SJSA1 (cell line): Measurements from ENCODE around the gene TGM5. TPM values are rescaled to one million over a fixed set of nuclear protein-coding genes. Genes with fewer than 3 reads are reported as not detected.

ENCODE experiments used
- DNase-seq, 2 experiments: peaks; one replicate each; pipeline ENCODE4 v3.0.0-alpha.2; 2015 to 2020; ENCODE audit warnings: low spot score in 2 of 2, low read depth in 1 of 2
- H3K27ac ChIP-seq: fragments of 250-450 bp; sonication (Bioruptor Pico); 2 replicates; pipeline ENCODE4 v1.5.1; 2020; ENCODE audit warnings: mild to moderate bottlenecking, moderate library complexity
- H3K27me3 ChIP-seq: fragments of 250-450 bp; sonication (Bioruptor Pico); replicated peaks from 2 replicates; pipeline ENCODE4 v1.5.1; 2020; ENCODE audit warnings: mild to moderate bottlenecking, moderate library complexity
- H3K36me3 ChIP-seq: fragments of 250-450 bp; sonication (Bioruptor Pico); 2 replicates; pipeline ENCODE4 v1.5.1; 2020; ENCODE audit warnings: mild to moderate bottlenecking
- H3K4me1 ChIP-seq: fragments of 250-450 bp; sonication (Bioruptor Pico); replicated peaks from 2 replicates; pipeline ENCODE4 v1.6.1; 2021; ENCODE audit warnings: mild to moderate bottlenecking
- H3K4me3 ChIP-seq: fragments of 250-450 bp; sonication (Bioruptor Pico); 2 replicates; pipeline ENCODE4 v1.5.1; 2020; ENCODE audit warnings: mild to moderate bottlenecking
- H3K9me3 ChIP-seq: fragments of 250-450 bp; sonication (Bioruptor Pico); replicated peaks from 2 replicates; pipeline ENCODE4 v1.5.1; 2020; ENCODE audit warnings: mild to moderate bottlenecking
- total RNA-seq: library from RNA; depleted of rRNA; stranded (reverse); fragments of >200 nt; shearing (Covaris generic); gene quantifications from 2 replicates; pipeline ENCODE4 v1.2.3, GENCODE V29; 2014; rRNA removed

TGM5 gene
- total RNA-seq, 1 experiment from 2014 or later = 0.24 TPM

DNA sequence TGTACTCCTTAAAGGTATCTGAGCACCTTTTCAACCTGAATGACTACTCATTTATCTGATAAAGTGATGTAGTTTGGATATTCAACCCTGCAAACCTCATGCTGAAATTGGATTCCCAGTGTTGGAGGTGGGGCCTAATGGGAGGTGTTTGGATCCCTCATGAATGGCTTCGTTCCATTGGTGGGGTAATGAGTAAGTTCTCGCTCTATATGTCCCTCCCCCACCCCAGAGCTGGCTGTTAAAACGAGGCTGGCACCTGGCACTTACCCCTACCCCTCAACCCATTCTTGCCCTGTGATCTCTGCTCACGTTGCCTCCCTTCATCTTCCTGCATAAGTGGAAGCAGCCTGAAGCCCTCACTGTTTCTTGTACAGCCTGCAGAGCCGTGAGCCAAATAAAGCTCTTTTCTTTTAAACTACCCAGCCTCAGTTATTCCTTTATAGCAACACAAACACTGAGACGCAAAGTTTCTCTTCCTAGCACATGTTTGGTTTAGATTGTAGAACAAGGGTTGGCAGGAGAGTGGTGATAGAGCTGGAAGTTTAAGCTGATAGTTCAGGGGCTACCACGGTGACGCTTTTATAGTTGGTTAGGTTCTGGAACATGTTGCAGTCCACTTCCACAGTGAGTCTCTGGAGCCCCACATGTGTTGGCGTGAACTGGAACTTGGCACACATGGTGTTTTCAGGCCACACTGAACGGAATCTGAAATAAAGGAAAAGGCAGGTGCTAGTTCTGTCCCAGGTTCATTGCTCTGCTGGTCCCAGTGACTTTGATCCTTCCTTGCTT, 69.8 kb downstream of the TGM5 start:
- no peak overlapping the region for H3K27ac ChIP-seq
- H3K9me3 ChIP-seq = no peaks in the 10 kb centered on the region
- no peaks in the 10 kb centered on the region for H3K4me1 ChIP-seq
- no peak overlapping the region for H3K4me3 ChIP-seq
- no peak for DNase-seq
- no peaks in the 10 kb centered on the region for H3K27me3 ChIP-seq
- peaks cover 33% of the 10 kb centered on the region for H3K36me3 ChIP-seq

DNA sequence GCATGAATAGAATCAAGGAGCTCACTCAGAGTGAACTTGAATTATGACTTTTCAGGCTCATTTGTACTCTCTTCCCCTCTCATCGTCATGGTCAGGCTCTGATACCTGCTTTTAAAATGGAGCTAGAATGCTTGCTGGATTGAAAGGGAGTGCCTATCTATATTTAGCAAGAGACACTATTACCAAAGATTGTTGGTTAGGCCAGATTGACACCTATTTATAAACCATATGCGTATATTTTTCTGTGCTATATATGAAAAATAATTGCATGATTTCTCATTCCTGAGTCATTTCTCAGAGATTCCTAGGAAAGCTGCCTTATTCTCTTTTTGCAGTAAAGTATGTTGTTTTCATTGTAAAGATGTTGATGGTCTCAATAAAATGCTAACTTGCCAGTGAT, 71.9 kb downstream of the TGM5 start:
- H3K9me3 ChIP-seq = no peaks in the 10 kb centered on the region
- no peak for DNase-seq
- H3K4me3 ChIP-seq = no peak overlapping the region
- no peaks in the 10 kb centered on the region for H3K27me3 ChIP-seq
- peaks cover 50% of the 10 kb centered on the region for H3K36me3 ChIP-seq
- no peak overlapping the region for H3K27ac ChIP-seq
- H3K4me1 ChIP-seq = no peaks in the 10 kb centered on the region

DNA sequence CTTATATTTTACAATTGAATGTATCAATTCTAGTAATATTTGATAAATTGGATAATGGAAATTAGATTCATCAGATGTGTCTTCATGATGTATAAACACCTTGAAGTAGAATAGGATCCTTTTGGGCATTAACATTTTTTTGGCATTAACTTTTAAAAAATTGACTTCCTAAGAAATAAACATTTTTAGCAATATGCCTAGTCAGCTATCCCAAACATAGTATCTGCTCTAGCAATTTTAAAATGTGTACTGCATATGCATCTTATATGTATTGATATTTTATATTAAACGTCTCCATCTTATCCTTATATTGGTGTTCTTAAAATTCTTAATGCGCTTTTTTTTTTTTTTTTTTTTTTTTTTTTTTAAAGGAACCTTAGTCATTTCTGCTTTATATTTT, 73.0 kb downstream of the TGM5 start:
- H3K36me3 ChIP-seq = peaks cover 58% of the 10 kb centered on the region
- H3K4me1 ChIP-seq = no peaks in the 10 kb centered on the region
- no peak overlapping the region for H3K27ac ChIP-seq
- no peak overlapping the region for H3K4me3 ChIP-seq
- no peaks in the 10 kb centered on the region for H3K27me3 ChIP-seq
- DNase-seq = no peak
- H3K9me3 ChIP-seq = no peaks in the 10 kb centered on the region

DNA sequence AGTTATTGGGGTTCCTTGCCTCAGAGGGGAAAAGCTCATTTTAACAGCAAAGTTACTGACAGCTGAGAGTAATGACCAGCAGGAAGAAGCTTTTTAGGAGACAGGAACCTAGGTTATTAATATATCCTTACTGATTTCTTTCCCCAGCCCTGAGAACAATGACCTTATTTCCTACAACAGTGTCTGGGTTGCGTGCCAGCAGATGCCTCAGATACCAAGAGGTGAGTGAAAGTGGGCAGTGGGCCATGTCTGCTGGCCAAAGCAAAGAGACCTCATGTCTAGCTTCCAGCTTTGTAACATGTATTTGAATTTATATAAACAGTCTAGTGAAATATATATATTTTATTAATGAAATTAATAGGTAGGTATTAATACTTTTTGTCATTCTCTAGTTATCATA, 76.5 kb downstream of the TGM5 start:
- H3K36me3 ChIP-seq = peaks cover 58% of the 10 kb centered on the region
- H3K27me3 ChIP-seq = no peaks in the 10 kb centered on the region
- no peak overlapping the region for H3K27ac ChIP-seq
- no peak for DNase-seq
- no peak overlapping the region for H3K4me3 ChIP-seq
- H3K4me1 ChIP-seq = 0 out of 2 replicates have a peak, but pooled peaks cover 3% of the 10 kb centered on the region
- no peaks in the 10 kb centered on the region for H3K9me3 ChIP-seq

DNA sequence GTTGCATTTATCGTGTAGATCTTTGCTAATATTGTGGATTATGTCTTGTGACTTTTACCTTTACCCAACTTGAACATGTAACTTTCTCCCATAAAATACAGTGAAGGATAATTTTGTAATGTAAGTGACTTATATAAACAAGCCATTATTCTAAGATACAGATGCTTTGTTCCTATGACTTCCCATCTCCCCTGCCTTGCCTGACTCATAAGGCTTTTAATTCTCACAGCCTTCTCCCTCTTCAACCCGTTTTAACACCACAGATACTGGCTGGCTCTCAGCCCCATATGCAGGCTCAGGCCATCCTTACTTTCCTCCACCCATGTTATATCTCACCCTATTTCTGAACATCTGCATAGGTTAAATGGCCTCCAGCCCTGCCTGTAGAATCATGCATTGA, 77.4 kb downstream of the TGM5 start:
- H3K36me3 ChIP-seq = peaks cover 53% of the 10 kb centered on the region
- H3K4me3 ChIP-seq = no peak overlapping the region
- H3K4me1 ChIP-seq = 0 out of 2 replicates have a peak, but pooled peaks cover 3% of the 10 kb centered on the region
- no peaks in the 10 kb centered on the region for H3K27me3 ChIP-seq
- DNase-seq = no peak
- H3K27ac ChIP-seq = no peak overlapping the region
- H3K9me3 ChIP-seq = no peaks in the 10 kb centered on the region

DNA sequence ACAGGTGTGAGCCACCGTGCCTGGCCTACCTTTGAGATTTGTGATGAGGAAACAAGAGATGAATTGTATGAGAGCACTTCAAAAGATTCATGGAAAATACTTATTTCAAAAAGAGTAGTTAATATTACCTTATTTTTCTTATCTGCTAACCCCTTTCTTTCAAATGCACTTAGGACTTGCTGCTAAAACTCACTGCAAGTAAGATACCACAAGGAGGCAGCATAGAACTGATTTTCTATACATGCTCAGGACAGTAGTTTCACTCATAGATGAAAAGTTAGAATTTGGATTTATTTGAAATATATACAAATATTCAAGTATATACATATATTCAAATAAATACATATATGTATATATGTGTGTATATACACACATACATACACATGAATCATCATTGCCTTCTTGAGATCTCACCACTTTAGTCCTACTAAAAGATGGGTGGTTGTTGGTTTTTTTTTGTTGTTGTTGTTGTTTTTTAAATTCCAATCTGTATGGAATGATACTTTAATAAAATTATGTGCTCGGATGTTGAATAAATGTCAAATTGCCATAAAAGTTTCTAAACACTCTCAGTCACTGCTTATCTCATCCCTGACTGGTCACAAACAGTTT, 79.1 kb downstream of the TGM5 start:
- Histone ChIP-seq H3K9me3 (no peaks in the 10 kb centered on the region), H3K4me3 (no peak overlapping the region), H3K27me3 (no peaks in the 10 kb centered on the region), H3K36me3 (peaks cover 42% of the 10 kb centered on the region), H3K27ac (no peak overlapping the region), H3K4me1 (0 out of 2 replicates have a peak, but pooled peaks cover 3% of the 10 kb centered on the region)
- DNase-seq = peak in 1 of 2 experiments; percentile 29

DNA sequence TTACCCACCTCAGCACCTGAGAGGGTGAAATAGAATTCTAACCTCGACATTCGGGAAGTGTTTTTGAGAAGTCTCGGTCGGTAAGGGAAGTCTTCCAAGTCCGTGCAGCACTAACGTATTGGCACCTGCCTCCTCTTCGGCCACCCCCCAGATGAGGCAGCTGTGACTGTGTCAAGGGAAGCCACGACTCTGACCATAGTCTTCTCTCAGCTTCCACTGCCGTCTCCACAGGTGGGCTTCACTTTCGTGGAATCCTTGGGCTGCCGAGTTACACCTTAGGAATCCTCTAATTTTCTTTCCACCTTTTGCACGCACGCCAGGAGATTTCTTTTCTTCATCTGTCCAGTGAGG, 80.8 kb downstream of the TGM5 start:
- H3K27me3 ChIP-seq = no peaks in the 10 kb centered on the region
- no peak overlapping the region for H3K27ac ChIP-seq
- peak overlapping the region; percentile 59 for H3K4me3 ChIP-seq
- peaks cover 27% of the 10 kb centered on the region for H3K36me3 ChIP-seq
- no peaks in the 10 kb centered on the region for H3K9me3 ChIP-seq
- 0 out of 2 replicates have a peak, but pooled peaks cover 3% of the 10 kb centered on the region for H3K4me1 ChIP-seq
- no peak for DNase-seq

DNA sequence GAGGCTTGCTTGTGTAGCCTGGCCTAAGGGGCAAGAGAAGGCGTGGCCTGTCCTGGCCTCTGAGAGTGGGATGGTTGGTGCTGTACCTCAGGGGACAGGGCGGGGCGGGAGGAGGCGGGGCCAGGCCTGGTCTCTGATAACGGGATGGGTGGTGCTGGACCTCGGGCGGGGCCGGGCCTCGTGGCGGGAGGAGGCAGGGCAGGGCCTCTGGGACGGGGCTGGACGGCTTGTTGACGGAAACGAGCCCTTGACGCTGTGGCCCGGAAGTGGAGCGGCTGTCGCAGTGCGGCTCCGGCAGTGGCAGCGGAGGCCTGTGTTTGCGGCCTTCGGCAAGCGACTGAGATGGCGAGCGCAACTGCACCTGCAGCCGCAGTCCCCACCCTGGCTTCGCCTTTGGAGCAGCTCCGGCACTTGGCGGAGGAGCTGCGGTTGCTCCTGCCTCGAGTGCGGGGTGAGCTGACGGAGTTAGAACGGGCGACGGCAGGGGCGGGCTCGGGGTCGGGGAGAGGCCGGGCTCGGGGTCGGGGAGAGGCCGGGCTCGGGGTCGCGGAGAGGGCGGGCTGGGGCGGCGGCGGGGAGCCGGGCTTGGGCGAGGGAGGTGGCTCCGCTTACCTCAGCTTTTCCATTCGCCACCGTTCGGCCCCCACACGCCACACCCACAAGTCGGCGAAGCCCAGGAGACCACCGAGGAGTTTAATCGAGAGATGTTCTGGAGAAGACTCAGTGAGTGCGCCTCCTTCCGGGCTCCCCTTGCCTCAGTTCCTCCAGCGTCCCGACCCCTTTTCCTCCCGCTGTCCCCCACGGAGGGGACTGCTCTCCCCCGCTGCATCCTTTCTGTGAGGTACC, 81.3 kb downstream of the TGM5 start, which contains the start of gene CCNDBP1:
CCNDBP1 (plus strand) TSS at position 247 of the 846 bp plus-strand sequence; CDS start at position 343, 96 bp downstream.
- 0 out of 2 replicates have a peak, but pooled peaks cover 3% of the 10 kb centered on the region for H3K4me1 ChIP-seq
- H3K27me3 ChIP-seq = no peaks in the 10 kb centered on the region
- H3K27ac ChIP-seq = peak within 1 kb of the TSS; percentile 46
- no peaks in the 10 kb centered on the region for H3K9me3 ChIP-seq
- peaks cover 21% of the 10 kb centered on the region for H3K36me3 ChIP-seq
- peak; percentile 81 to 98 for DNase-seq
- peak within 1 kb of the TSS; percentile 59 for H3K4me3 ChIP-seq

DNA sequence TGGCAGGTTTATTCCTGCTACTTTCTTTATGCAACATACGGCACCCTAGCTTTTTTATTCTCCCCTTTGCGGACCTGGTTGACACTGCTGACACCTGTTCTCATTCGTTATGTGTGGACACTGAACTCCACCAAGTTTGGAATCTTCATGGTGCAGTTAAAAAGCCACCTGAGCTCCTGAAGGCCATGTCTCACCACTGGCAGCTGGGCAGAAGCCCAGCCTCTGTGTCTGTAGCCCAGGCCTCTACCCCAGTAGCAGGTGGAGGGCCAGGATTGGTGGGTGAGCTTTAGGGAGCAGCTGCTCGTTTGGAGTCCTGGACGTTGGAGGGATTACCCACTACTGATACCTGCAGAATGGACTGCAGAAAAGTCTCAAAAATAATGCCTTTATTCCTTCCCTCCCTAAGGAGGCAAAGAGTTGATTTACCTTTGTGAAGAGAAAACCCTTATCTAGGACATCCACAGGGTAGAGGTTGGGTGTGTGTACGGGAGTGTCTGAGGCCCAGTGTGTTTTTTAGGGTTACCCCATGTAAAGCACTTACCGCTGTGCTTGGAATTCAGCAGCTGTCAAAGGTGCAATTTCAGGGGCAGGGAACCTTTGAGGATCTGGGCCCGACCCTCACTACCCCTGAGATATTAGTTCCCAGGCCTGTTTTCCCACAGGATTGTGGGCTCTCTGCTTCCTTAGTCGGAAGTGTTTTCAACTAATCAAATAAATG, 82.2 kb downstream of the TGM5 start:
- Histone ChIP-seq H3K27ac (no peak overlapping the region), H3K9me3 (no peaks in the 10 kb centered on the region), H3K36me3 (peaks cover 15% of the 10 kb centered on the region), H3K4me3 (peak overlapping the region; percentile 59), H3K27me3 (no peaks in the 10 kb centered on the region), H3K4me1 (0 out of 2 replicates have a peak, but pooled peaks cover 3% of the 10 kb centered on the region)
- no peak for DNase-seq

DNA sequence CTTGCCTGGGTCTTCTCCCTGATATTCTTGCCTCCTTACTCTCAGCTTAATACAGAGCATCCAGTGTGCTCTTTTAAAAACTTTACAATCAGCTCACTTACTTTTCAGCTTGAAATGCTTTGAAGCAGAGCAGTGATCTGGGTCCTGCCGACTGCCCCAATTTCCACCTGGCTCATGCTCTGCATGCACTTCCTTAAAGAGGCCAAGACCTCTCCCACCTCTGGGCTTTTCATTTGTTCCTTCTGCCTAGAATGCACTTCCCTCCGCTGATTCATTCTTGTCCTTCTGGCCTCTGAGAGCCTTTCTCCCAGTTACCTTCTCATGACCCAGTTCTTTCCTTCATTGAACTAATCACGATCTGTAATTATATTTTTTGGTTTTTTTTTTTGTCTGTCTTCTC, 83.5 kb downstream of the TGM5 start:
- Histone ChIP-seq H3K36me3 (peaks cover 9% of the 10 kb centered on the region), H3K4me1 (0 out of 2 replicates have a peak, but pooled peaks cover 3% of the 10 kb centered on the region), H3K27me3 (no peaks in the 10 kb centered on the region), H3K4me3 (no peak overlapping the region), H3K27ac (no peak overlapping the region), H3K9me3 (no peaks in the 10 kb centered on the region)
- no peak for DNase-seq

Other genes with a start within 250 kb of the TGM5 start
- 30.6 and 39.2 TPM in 2 replicates for gene UBR1, start 160.9 kb downstream of the TGM5 start, total RNA-seq
- gene TMEM62, start 133.3 kb downstream of the TGM5 start, total RNA-seq = 5.2 and 17.3 TPM in 2 replicates
- gene CCNDBP1, start 81.5 kb downstream of the TGM5 start, total RNA-seq = 84.2 and 103 TPM in 2 replicates
- not detected in 2 replicates for gene EPB42, start 45.9 kb downstream of the TGM5 start, total RNA-seq
- not detected in 2 replicates for gene TGM7, start 35.3 kb upstream of the TGM5 start, total RNA-seq
- gene LCMT2, start 63.6 kb upstream of the TGM5 start, total RNA-seq = 11.4 and 17.4 TPM in 2 replicates
- 26.8 and 47.3 TPM in 2 replicates for gene ZSCAN29, start 104.1 kb upstream of the TGM5 start, total RNA-seq
- 9.4 and 11.7 TPM in 2 replicates for gene TUBGCP4, start 104.2 kb upstream of the TGM5 start, total RNA-seq
- gene TP53BP1, start 226.2 kb upstream of the TGM5 start, total RNA-seq = 22.2 and 31.2 TPM in 2 replicates